ENCODE data around the gene MIOS.

DNA sequence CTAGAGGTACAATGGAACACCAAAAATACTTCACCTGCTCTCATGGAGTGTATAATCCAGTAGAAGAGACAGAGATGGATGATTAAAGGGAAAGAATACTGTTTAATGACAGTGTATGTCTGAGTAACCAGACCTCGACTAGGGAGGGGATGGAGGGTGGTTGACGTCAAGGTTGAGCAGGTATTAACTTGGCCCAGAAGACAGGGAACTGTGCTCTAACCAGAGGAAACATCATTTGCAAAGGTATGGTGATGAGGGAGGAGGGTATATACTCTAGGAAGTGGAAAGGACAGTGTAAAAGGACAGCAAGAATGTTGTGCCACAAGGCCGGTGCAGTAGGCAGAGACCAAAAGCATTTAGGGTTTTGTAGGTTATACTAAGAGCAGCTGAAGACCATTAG, 2.9 kb downstream of the MIOS start:
- TF ChIP-seq FOXA1 (IDR thresholded peaks at IDR 0.05; ENCODE audit: borderline replicate concordance) (no peak), C11orf30 (IDR thresholded peaks at IDR 0.05; ENCODE audit: low read depth) (no peak), SP1 (CRISPR knock-in tag; IDR thresholded peaks at IDR 0.05) (no peak), EP300 (IDR thresholded peaks at IDR 0.05; ENCODE audit: low read length) (no peak), PHB2 (IDR thresholded peaks at IDR 0.05; ENCODE audit: low read depth) (no peak), SMARCA4 (IDR thresholded peaks at IDR 0.05) (no peak)
- TF ChIP-seq, protein P1, sequence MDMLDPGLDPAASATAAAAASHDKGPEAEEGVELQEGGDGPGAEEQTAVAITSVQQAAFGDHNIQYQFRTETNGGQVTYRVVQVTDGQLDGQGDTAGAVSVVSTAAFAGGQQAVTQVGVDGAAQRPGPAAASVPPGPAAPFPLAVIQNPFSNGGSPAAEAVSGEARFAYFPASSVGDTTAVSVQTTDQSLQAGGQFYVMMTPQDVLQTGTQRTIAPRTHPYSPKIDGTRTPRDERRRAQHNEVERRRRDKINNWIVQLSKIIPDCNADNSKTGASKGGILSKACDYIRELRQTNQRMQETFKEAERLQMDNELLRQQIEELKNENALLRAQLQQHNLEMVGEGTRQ (CRISPR knock-in tag; IDR thresholded peaks at IDR 0.05) = no peak
- TF ChIP-seq, protein P2, sequence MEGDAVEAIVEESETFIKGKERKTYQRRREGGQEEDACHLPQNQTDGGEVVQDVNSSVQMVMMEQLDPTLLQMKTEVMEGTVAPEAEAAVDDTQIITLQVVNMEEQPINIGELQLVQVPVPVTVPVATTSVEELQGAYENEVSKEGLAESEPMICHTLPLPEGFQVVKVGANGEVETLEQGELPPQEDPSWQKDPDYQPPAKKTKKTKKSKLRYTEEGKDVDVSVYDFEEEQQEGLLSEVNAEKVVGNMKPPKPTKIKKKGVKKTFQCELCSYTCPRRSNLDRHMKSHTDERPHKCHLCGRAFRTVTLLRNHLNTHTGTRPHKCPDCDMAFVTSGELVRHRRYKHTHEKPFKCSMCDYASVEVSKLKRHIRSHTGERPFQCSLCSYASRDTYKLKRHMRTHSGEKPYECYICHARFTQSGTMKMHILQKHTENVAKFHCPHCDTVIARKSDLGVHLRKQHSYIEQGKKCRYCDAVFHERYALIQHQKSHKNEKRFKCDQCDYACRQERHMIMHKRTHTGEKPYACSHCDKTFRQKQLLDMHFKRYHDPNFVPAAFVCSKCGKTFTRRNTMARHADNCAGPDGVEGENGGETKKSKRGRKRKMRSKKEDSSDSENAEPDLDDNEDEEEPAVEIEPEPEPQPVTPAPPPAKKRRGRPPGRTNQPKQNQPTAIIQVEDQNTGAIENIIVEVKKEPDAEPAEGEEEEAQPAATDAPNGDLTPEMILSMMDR (IDR thresholded peaks at IDR 0.05 in 2 of 3, conservative IDR thresholded peaks at IDR 0.05 in 1 of 3; ENCODE audit: insufficient read depth in 2 of 3, low read depth in 1 of 3, low read length in 3 of 3) = no peak
- TF ChIP-seq, protein P3, sequence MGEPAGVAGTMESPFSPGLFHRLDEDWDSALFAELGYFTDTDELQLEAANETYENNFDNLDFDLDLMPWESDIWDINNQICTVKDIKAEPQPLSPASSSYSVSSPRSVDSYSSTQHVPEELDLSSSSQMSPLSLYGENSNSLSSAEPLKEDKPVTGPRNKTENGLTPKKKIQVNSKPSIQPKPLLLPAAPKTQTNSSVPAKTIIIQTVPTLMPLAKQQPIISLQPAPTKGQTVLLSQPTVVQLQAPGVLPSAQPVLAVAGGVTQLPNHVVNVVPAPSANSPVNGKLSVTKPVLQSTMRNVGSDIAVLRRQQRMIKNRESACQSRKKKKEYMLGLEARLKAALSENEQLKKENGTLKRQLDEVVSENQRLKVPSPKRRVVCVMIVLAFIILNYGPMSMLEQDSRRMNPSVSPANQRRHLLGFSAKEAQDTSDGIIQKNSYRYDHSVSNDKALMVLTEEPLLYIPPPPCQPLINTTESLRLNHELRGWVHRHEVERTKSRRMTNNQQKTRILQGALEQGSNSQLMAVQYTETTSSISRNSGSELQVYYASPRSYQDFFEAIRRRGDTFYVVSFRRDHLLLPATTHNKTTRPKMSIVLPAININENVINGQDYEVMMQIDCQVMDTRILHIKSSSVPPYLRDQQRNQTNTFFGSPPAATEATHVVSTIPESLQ (CRISPR knock-in tag; IDR thresholded peaks at IDR 0.05) = no peak
- TF ChIP-seq, protein P4, sequence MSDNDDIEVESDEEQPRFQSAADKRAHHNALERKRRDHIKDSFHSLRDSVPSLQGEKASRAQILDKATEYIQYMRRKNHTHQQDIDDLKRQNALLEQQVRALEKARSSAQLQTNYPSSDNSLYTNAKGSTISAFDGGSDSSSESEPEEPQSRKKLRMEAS (CRISPR knock-in tag; IDR thresholded peaks at IDR 0.05) = no peak

All from K562 (cell line).